ENCODE results near the gene KIF21B. TPM values are rescaled to one million over a fixed set of nuclear protein-coding genes. Genes with fewer than 3 reads are reported as not detected.

Gene KIF21B, protein sequence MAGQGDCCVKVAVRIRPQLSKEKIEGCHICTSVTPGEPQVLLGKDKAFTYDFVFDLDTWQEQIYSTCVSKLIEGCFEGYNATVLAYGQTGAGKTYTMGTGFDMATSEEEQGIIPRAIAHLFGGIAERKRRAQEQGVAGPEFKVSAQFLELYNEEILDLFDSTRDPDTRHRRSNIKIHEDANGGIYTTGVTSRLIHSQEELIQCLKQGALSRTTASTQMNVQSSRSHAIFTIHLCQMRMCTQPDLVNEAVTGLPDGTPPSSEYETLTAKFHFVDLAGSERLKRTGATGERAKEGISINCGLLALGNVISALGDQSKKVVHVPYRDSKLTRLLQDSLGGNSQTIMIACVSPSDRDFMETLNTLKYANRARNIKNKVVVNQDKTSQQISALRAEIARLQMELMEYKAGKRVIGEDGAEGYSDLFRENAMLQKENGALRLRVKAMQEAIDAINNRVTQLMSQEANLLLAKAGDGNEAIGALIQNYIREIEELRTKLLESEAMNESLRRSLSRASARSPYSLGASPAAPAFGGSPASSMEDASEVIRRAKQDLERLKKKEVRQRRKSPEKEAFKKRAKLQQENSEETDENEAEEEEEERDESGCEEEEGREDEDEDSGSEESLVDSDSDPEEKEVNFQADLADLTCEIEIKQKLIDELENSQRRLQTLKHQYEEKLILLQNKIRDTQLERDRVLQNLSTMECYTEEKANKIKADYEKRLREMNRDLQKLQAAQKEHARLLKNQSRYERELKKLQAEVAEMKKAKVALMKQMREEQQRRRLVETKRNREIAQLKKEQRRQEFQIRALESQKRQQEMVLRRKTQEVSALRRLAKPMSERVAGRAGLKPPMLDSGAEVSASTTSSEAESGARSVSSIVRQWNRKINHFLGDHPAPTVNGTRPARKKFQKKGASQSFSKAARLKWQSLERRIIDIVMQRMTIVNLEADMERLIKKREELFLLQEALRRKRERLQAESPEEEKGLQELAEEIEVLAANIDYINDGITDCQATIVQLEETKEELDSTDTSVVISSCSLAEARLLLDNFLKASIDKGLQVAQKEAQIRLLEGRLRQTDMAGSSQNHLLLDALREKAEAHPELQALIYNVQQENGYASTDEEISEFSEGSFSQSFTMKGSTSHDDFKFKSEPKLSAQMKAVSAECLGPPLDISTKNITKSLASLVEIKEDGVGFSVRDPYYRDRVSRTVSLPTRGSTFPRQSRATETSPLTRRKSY (N-terminal part only)
- total RNA-seq (2014; rRNA removed; shearing (Covaris generic)): 0.17 and 0.22 TPM in 2 replicates
- 0.08 and 0.39 TPM in 2 replicates for polyA plus RNA-seq (2014; cell fraction: nucleus; rRNA removed)

DNA sequence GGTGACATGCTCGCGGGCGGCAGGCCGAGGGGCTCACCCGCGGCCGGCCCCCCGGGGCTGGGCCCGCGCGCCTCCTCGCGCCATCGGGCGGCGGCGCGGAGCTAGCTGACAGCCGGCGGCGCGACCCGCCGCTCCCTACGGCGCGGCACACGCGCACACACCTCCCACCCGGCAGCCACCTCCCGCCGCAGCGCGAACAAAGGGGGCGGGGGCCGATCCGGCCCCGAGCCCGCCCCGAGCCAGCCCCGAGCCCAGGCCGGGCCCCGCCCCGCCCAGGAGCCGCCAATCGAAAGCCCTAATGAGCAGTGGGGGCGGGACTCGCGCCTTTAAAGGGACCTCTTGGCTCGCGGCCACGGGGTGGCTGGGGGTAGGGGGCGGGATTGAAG lies at the start of gene KIF21B:
Gene KIF21B (minus strand): TSS at position 198 of the 386 bp plus-strand sequence. CDS start 331 bp downstream, outside the sequence.
- DNase-seq (ENCODE audit: extremely low read depth, low read depth): peak; percentile 52

DNA sequence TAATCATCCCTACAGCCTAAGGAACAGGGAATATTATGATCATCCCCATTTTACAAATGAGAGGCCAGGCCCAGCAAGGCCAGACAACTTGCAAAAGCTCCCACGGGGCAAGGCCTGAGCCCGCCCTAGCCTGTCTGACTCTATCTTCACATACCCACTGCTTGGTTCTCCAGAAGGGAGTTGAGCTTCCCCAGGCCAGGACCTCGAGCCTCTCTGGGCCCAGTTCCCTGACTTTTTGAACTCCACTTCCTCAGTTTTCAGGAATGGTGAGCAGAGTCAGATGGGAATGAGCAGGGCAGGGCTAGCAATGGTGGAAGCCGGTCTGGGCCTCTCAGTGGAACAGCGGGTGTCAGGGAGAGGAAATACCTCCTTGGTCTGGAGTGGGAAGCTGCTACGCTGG lies 49.4 kb upstream of the KIF21B start:
- DNase-seq (ENCODE audit: extremely low read depth, low read depth): no peak

DNA sequence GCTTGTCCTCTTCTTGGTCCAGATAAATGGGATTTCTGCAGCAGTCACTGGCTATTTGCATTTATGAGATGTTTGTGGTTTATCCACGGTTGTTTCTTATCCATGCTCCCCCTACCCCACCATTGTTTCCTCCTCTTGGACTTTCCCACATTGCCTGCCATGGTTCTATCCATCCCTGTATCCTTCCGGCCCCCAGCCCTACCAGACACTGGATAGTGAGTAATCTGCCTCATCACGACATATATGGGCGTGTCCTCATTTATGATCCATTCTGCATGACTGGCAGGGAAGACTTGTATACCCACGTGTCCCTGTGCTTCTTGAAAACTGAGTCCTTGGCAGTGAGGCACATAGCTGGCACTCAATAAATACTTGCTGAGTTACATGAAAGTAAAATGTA lies 48.6 kb upstream of the KIF21B start:
- DNase-seq (ENCODE audit: extremely low read depth, low read depth): no peak

DNA sequence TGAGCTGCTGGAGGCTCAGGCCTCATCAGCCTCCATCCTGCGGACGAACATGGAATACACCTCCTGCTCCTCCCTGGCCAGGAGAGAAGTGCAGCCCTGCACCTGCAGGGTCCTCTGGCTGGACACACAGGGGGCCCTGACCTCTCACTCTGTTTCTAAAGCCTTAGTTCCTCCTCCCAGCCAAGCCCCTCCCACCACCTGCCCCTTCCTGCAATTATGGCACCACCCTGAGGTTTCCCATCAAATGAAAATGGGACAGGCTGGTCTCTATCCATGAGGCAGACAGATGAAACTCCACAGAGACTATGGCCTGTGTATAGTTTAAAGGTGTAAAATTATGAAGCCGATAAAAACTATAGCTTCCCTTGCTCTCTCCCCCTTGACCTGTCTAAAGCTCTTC lies 46.1 kb upstream of the KIF21B start:
- no peak for DNase-seq (ENCODE audit: extremely low read depth, low read depth)

DNA sequence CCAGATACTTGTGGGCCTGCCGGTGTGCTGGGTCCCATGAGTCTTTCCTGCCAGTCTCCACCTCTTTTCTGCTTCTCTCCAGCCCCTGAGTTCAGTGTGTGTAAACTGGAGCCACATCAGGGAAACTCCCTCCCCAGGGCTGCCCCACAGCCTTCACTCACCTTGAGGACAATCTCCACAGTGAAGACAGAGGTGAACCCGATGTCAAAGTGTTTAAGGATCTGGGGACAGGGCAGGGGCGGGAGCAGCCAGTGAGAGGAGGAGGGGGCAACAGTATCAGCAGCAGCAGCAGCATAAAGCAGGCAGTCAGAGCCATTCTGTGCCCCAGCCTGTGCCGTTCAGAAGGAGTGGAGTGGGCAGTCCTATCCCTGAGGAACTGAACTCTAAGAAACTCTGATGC lies 45.5 kb upstream of the KIF21B start:
- no peak for DNase-seq (ENCODE audit: extremely low read depth, low read depth)

DNA sequence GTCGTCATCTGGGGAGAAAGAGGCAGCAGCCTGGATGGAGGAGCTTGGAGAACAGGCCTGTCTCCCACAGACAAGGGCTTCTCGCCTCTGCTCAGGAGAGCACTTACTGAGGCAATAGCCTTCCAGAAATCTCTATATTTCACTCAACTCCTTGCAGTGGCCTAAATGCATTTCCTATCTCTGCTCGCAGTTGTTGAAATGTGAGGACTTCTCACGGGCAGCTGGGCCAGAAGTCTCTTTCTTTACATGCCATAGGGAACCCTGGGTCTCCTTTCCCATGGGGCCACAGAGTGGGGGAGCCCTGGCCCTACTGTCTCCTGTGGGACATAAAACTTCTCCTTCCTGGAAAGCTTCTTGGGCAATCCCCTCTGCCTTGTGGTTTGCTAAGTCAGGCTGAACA lies 43.5 kb upstream of the KIF21B start:
- DNase-seq (ENCODE audit: extremely low read depth, low read depth): no peak

DNA sequence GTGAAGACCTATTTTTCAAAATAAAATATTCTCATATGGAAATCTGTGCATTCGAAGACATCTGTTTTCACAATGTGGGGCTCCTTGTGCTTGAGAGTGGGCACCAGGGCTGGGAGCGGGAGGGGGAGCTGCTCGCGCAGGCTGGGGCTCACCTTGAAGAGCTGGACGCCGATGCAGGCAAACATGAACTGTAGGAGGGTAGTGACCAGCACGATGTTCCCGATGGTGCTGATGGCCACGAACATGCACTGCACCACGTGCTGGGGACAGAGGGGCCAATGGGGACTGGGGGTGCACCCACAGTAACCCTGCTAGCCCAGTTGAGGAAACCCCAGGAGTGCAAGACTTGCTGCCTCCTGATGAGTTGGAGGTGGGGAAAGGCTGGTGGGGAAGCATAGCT lies 42.2 kb upstream of the KIF21B start:
- DNase-seq (ENCODE audit: extremely low read depth, low read depth): no peak

DNA sequence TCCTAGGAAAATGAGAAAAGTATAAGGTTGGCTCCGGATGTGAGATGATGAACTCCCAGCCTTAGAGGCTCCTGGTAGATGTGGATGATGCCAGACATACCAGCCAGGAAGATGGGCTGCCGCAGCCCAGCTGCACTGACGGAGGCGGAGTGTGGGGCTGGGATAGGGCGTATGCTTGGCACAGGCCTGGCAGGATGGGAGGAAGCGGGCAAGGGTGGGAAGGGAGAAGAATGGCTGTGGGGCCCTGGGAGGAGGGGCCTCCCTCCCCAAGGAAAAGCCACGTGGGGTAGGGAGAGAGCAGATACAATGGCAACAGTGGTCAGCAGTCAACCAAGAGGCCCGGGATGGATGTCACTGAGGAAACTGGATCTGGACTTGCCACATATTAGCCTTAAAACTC lies 41.3 kb upstream of the KIF21B start:
- DNase-seq (ENCODE audit: extremely low read depth, low read depth): no peak

DNA sequence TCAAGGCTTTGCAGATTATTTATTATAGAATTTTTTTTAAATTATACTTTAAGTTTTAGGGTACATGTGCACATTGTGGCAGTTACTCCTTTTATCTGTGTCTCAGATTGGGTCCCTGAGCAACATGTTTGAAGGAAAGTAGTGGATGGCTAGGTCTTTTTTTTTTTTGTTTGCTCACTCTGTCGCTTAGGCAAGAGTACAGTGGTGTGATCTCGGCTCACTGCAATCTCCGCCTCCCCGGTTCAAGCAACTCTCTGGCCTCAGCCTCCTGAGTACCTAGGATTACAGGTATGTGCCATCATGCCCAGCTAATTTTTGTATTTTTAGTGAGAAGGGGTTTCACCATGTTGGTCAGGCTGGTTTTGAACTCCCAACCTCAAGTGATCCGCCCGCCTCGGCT lies 39.6 kb upstream of the KIF21B start:
- no peak for DNase-seq (ENCODE audit: extremely low read depth, low read depth)

DNA sequence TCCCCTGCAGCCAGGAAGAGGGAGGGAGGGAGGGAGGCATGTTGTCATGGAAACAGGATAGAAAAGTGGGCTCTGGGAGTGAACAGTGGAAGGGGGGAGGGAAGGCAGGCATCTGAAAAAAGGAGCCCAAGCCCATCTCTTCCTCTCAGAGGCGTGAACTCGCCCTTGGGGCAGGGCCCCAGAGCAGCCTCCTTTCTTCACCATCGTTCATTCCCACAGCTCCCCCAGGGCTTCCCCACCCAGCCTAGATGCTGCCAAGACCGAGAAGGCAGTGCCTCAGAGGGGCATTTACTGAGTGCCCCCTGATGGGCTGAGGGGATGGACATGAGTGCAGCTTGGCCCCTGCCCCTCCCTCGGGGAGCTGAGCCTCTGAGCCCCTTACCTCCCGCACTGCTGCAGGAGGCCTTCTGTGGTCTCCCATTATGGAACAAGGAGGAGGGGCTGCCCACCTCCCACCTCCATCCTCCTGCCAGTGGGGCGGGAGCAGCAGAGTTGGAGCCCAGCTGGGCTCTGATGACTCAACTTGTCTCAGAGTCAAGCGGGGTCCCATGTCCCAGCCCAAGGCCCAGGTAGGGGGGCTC lies 39.1 kb upstream of the KIF21B start:
- DNase-seq (ENCODE audit: extremely low read depth, low read depth): no peak

DNA sequence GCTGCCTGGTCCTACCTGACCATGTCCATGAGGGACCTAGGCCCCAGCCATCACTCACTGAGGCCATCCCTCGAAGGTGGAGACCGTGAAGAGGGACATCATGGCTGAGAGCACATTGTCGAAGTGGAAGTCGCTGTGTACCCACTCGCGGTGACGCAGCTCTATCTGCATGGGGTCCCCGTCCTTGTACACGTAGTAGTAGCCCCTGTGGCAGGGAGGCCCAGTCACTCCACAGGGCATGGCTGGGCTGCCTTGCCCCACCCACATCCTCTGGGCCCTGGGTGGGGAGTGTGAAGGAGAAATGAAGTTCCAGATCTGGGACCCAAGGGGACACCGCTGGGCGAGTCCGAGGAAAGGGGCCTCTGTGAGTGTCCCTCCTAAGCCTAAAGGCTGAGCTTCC lies 38.4 kb upstream of the KIF21B start:
- no peak for DNase-seq (ENCODE audit: extremely low read depth, low read depth)

DNA sequence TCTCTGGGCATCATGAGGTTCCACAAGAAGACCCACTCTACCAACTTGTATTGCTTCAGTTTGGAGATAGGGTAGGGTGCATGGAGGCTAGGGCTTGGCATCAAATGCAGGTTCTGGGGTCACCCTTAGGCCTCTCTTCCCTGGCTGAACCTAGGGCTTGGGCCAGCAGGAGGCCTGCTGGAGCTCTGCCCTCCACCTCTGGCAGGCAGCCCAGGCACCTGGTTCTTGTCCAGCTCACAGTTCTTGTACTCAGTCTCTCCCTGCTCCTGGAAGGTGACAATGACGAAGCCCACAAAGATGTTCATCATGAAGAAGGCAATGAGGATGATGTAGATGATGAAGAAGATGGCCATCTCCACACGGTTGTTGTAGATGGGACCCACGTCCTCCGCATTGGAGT lies 37.5 kb upstream of the KIF21B start:
- DNase-seq (ENCODE audit: extremely low read depth, low read depth): no peak

DNA sequence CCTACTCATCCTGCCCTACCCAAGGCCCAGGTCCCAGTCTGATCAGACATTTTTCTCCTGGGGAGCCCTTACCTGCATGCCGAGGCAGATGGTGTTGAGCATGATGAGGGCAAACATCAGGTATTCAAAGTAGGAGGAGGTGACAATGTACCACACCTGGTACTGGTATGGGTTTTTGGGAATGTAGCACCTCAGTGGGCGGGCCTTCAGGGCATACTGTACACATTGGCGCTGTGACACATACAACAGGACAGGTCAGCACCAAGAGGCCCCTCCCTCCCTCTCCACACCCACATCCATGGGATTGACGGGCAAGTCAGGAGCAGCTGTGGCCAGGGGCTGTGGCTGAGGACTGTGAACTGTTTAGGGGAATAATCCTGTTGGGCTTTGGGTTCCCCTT lies 37.1 kb upstream of the KIF21B start:
- no peak for DNase-seq (ENCODE audit: extremely low read depth, low read depth)

DNA sequence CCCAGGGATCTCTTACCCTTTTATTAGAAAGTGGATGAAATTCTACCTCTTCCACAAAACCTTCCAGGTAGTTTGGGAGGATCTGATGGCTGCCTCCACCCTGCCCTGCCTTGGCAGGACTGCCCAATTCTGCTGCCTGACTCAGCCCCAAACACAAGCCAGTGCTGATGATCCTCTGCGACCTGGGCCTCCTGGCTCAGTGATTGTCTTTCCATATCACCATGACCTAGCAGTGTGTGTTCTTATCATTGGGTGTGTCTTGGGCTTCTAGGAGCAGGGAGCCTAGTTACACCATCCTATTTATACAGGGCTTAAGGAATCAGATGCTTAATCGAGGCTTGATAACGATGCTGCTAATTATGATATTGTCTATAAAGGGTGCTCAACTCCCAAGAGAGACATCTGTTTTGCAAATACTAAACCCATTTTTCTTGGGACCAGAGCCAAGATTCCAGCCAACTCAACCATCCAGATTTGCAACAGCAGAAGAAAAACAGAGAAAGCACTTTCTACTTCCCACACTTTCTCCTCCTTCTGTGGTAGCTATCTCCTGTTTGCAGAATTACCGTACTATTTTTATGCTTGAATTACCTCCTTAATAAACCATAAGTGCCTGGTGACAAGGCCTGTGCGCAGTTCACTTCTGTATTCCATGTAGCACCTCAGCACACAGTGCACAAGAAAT lies 36.5 kb upstream of the KIF21B start:
- no peak for DNase-seq (ENCODE audit: extremely low read depth, low read depth)

DNA sequence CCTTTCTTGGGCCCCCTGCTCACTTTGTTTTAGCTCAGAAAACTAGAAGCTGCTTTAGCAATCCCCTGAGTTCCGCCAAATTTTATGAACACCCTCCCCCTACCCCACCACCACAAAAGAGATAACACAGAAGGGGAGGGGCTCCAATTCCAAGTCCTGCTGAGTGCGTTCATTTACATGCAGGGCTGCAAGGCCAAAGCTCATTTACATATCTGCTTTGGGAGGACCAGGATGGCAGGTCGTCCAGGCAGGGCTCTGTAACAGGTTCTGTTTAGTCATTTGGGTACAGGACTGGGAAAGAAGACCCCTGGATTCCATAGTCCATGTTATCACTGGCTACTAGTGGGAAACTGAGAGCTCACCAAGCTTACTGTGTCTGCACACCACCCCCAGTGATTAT lies 35.9 kb upstream of the KIF21B start:
- DNase-seq (ENCODE audit: extremely low read depth, low read depth): no peak

DNA sequence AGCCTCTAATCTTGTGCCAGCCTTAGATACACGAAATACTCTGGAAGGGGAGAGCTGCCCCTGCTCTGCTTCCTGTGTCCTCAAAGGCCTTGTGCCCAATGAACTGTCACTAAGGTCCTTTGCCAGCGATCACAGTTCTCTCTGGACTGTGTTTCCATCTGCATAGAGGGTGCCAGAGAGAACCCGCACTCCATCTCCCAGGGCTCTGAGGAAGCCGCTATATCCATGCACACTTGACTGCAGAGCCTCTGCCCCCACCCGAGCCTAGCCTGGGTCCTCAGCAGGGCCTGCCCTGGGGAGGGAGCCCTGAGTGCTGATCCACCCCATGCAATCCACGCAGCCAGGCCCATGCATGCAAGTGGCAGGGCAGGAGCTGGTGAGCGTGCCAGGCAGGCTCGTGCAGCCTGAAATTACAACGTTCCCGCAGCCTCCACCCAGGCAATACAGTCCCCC lies 30.6 kb upstream of the KIF21B start:
- DNase-seq (ENCODE audit: extremely low read depth, low read depth): no peak

DNA sequence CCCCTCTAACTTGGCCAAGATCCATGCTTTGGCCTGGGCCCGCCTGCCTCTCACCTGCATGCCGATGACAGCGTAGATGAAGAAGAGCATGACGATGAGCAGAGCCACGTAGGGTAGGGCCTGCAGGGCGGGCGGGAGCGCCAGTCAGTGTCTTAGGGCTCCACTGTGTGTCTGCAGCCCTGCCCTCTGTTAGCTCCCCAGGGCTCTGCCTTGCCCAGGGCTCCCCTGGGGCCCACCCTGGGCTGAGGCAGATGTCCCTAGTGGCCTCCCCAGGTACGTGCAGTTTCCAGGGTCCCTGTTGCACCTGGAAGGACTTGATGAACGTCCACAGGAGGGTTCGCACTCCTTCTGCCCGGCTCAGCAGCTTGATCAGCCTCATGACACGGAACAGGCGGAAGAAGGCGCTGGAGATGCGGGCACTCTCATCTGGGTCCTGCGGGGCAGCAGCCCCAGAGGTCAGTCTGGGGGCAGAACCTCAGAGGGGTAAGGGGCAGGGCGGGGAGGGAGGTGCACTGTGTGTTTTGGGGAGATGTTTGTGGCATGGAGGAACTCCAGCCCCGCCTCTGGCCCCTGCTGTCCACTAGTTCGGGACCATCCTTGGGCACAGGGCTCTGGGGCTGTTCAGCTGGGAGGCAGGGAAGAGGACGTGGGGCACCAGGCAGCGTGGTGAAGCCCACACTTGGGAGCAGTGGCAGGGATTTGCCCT lies 29.8 kb upstream of the KIF21B start:
- no peak for DNase-seq (ENCODE audit: extremely low read depth, low read depth)

DNA sequence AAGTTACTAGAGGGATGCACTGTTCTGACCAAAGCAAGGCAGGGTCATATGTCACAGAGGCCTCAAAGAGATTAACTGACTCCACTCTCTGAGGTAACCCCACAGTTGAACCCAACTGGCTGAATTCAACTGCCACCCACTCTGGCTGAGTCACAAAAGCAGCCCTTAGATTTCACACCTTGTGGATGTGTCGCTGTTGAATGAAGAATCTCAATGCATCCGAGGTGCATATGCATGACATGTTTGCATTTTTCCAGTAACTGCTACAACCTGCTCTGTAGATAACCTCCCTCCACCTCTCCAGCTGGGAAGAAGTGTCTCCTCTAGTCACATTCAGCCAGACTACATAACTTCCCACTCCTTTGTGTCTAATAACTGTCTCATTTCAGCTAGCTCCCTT lies 27.9 kb upstream of the KIF21B start:
- no peak for DNase-seq (ENCODE audit: extremely low read depth, low read depth)

DNA sequence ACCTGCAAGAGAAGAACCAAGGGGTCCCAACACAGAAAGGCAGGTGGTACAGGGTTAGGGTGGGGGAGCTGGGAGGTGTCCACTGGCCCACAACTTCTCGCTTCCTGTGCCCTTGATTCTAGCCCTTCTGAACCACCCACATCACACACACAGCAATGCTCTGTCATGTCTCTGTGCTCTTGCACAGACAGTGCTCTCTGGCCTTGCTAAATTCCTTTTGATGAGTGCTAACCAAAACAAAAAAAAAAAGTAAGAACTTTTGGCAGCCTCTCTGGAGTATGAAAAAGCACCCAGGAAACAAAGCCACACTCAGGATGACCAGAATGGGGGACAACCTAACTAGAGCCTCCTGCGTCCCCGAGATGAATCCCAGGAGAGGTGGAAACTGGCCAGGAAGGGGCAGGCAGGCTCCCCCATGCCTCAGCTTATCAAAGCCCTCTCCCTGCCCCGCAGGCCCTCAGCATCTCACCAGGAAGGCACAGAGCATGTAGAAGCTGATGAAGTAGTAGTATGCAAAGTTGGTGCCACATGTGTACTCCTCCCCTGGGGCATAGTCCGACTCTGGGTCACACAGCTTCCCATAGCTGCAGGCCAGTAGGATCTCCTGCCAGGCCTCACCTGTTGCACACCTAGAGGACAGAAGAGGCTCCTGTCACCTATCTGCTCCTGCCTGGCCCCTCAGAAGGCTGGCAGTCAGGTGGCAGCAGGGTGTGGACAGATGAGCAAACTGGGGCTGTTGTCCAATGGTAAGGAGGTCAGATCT lies 27.2 kb upstream of the KIF21B start:
- no peak for DNase-seq (ENCODE audit: extremely low read depth, low read depth)

Data from NCI-H460 (cell line).